Measurements from ENCODE around the gene SH2D4B.

GRCh38 chr10:80506836-80507487 lies 30.7 kb upstream of the SH2D4B start:
- TF ChIP-seq POLR2AphosphoS5 (IDR thresholded peaks at IDR 0.05) (no peak), EP300 (IDR thresholded peaks at IDR 0.05) (no peak), CTCF (IDR thresholded peaks at IDR 0.05) (no peak)
